GM19463 (cell line): Measurements from ENCODE around the gene SMIM11.
A peak's percentile ranks its signal among the peaks of the same experiment; 100 is the strongest.

ENCODE experiments used
- ATAC-seq: cut with Tn5 transposase; IDR thresholded peaks from one replicate; pipeline ENCODE4 v1.9.1; 2021; ENCODE audit warnings: mild to moderate bottlenecking, moderate library complexity; ENCODE audit not compliant: unreplicated experiment

The SMIM11 gene, protein sequence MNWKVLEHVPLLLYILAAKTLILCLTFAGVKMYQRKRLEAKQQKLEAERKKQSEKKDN

DNA sequence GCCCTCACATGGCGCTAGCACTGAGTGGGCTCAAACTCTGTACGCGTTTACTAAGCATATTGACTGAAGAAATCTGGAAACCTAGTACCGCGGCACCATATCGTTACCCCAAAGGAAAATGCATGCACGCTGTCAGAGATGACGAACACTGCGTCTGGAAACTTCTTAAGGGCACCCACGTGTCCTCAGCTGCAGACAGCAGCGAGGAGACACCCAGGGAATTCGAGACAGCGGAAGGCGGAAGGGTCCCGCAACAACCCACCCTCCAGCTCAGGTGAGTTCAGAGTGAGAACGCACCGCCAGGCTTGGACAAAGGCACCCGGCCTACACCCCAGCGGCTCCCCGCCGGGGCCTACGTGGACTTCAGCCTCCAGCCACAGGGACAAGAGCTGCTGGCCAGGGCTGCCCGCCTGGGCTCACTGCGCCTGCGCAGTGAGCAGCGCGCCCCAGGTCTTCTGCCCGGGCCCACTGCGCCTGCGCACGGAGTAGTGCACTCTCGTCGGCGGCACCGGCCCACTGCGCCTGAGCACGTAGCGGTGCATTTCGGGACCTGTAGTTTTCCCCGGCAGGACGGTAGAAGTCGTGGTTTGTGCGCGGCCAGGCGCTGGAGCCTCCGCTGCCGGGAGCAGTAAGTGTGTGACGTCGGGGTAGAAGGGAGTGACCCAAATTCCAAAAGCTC lies at the start of gene SMIM11:
Gene SMIM11 (plus strand): TSS at position 568 of the 679 bp plus-strand sequence. CDS start 3,998 bp downstream, outside the sequence.
- ATAC-seq: peak; percentile 98

DNA sequence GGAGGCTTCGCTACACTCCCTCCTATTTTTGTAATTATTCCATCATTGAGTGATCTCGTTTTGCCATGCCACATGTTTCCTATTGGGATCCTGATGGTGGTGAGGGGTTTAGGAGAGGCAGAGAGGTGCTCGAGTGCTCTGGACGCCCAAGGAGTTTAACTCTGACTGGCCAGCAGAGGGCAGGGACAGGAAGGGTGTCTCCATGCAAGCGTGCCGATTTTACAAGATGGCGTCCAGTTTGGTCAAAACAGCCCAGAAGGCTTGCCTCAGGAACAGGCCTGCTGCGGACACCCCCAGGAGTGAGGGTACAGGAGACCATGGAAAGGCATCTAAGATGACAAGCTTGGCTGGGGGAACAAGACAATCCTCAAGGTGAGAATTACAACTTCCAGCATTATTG lies 45.3 kb upstream of the SMIM11 start:
- no peak for ATAC-seq

DNA sequence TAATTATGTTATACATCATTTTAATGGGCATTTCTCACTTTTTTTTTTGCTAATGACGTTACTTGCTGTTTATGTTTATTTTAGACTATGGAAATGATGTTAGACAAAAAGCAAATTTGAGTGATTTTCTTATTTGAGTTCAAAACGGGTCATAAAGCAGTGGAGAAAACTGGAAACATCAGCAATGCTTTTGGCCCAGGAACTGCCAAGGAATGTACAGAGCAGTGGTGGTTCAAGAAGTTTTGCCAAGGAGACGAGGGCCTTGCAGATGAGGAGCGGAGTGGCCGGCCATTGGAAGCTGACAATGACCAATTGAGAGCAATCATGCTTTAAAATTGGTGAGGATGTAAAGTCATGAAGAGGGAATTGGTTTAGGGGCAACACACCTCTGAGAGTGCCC lies 43.6 kb upstream of the SMIM11 start:
- ATAC-seq: no peak

DNA sequence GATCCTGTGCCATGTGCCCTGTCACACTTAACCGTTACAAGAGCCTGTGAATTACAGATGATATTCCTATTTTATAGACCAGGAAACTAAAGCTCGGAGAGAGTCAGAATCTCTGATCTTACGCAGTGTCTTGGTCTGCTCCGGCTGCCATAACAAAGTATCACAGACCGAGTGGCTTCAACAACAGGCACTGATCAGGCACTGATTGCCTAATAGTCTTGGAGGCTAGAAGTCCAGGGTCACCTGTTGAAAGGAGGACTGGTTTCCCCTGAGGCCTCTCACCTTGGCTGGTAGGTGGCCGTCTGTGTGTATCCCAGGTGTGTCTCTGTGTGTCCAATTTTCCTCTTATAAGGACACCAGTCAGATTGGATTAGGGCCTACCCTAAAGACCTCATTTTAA lies 43.0 kb upstream of the SMIM11 start:
- no peak for ATAC-seq

DNA sequence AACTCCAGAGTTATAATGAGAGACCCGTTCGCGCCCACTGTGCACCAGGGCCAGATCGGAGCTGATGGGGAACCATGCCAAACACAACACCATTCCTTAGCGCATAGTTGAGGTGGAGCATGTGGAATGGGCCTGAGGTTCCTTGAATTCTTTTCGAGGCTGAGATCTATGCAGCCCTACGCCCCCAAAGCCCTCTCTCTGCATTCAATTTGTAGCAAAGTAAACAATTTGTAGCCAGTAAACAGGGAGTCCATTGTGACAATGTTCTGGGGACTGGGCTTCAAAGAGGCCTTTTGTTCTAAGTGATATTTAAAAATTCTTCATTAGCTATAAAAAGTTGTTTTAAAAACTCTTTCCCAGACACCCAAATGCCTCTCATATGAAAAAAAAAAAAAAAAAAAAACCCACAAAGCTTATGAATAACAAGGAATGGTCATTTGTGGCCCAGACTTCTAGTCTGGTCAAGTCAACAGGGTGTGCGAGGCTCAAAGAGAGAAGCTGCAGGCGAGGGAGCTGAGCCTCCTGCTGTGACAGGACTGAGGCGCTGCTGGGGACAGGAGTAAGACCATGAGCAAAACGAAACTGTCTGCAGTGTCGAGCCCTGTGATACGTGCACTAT lies 42.1 kb upstream of the SMIM11 start:
- no peak for ATAC-seq

DNA sequence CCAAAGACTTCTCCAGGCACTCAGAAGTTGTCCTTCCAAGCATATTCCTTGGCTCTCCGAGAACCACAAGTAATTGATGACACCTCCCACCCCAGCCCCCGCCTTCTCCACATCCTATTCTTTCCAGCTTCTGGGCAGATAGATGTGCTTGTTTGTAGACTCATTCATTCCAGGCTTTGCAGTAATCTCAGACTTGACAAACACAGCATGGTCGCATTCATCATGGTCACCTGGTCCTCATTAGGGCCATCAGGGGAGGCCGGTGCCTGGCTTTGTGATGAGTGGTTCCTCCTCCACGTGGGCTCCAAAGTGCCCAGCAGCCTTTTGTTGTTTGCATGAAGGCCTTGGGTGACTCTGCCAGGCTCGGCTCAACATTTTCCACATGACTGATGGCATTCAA lies 40.0 kb upstream of the SMIM11 start:
- ATAC-seq: no peak

DNA sequence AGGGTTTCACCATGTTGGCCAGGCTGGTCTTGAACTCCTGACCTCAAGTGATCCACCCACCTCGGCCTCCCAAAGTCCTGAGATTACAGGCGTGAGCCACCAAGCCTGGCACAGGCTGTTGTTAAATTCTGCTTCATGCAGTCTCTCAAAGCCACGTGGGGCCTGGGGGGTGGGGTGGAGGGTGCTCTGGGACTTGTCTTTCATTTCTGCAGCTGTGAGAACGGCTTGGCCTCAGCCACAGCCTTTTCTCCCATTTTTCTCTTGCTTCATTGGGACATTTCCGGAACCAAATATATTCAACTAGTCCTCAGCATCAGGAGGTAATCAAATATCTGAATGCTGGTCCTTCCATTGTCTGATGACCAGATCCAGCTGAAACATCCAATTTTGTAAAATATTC lies 39.1 kb upstream of the SMIM11 start:
- ATAC-seq: no peak

DNA sequence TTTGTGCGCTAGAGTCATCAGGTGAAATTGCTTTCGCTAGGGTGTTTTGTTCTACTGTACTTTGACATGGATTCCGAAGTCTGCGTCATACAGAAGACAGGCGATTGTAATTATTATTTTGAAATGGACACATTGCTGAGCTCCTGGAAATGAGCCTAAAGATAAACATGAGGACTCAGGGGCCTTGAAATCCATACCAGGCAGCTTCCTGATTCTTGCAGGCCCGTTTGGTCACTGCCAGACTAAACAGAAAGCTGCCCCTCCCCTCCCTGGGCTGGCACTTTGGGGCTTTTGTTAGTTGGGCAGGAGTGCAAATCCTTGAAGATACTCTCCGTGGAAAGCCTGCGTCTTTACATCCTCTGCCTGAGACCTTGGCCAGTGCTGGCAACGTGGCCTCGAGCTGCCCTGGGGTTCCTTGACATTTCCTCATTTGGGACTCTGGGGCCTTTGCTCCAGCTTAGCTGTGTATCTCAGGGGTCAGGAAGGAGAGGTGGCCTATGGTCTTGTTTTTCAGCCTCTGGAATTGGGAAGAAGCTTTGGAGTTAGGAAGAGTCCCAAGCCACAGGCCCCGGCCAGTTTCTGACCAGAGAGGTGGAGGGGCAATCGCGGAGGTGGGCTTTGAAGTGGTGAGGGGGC lies 38.4 kb upstream of the SMIM11 start:
- no peak for ATAC-seq

DNA sequence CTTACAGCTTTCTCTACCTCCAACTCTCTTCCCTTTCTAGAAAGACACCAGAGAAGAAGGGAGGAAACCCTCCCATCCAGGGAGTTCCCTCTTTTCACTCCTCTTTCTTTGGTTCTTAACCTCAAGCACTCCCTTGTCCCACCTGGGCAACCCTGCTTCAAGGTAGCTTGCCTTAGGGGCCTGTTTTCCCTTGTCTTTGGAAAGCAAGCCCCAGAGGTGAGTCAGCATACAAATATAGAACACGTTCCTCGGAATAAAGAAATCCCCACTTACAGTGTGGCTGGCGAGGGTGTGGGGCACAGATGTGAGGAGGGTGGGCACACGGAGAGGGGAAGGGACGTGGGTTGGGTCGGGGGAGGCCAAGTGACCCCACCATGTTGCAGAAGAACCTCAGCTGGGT lies 37.6 kb upstream of the SMIM11 start:
- no peak for ATAC-seq

DNA sequence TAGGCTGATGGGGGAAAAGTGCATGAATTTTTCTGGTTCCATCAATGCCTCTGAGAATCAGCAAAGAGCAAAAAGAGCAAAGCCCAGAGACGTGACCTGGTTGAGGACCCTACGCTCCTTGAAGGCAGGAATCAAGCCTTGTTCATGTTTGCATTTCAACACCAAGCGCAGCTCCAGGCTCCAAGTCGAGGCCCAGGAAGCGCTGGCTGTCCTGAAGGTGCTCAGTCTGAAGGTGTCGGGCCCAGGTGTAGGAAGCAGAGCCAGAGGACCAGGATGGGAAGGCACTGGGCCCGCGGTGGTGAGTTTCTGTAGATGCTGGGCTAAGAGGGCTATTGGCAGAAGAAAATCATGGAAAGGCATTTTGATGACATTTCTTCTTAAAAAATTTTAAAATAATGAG lies 37.1 kb upstream of the SMIM11 start:
- no peak for ATAC-seq

DNA sequence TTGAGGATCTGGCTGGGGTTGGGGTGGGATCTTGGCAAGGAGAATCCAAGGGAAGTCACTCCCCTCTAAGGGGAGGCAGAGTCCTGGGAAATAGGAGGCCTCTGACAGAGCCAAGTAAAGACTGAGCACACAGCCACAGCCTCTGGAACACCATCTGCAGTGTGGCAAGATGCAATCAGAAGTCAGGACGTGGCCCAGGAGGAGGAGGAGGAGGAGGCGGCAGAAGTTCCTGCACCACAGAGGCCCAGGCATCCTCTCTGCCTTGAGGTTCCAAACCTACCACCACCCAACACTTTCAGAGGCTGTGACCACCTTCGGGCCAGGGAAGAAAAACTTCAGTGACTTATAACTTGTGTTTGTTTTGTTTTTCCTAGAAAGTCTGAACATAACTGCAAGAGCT lies 35.2 kb upstream of the SMIM11 start:
- ATAC-seq: no peak

DNA sequence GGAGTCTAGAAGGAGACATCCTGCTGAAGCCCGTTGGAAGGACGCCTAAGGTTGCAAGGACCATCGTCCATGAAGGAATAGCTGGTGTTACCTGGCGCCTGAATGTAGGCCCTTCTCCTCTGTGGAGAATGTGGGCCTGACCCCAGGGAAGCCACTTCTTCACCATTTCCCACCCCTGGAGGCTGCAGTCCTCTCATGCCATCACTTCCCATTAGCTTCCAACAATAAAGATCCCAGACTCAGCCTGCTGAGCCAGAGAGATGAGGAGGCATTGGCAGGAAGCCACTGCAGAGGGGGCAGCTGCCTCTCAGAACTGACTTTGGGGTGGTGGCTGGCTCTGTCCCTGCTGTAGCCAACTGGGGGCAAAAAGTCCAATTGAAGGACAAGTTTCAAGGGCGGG lies 32.8 kb upstream of the SMIM11 start:
- no peak for ATAC-seq

DNA sequence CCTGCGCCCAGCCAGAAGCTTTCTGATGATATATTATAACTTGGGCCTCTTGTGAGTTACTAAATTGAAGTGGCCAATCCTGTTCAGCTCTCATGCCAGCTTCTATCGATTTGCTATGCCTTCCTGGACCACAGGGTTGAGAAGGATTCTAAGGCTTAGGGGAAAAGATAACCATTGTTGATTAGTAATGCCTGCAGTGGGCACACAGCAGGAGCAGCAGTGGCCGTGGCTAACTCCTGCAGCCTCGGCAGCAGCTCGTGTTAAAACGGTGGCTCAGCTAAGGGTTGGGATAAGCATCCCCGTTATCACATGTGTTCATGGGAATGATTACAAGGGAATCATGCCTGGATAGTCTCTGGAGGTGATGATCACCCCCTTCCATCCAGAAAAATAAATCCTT lies 32.0 kb upstream of the SMIM11 start:
- no peak for ATAC-seq

DNA sequence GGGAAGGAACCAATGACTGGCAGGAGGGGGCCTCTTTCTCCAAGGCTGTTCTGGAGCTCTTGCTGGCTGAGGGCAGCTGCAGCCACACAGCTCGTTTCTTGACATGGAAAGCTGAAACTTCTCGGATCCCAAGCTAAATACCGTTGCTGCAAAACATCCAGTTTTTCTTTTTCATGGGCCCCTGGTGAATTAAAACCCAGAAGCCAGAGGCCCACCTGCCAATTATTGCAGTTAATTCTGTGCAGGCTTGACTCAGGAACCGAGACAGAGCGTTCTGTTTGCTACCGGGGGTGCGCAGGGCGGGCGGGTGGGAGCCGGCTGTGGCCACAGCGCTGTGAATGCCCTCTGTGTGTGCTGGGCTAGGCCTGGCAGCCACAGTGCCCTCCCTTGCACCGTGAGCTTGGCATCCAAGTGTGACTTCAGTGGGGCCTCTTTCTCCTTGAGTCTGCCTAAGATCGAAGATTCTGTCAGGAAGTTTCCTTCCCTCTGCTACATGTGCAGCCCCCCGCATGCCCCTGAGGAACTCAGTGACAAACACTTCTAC lies 31.4 kb upstream of the SMIM11 start:
- no peak for ATAC-seq

DNA sequence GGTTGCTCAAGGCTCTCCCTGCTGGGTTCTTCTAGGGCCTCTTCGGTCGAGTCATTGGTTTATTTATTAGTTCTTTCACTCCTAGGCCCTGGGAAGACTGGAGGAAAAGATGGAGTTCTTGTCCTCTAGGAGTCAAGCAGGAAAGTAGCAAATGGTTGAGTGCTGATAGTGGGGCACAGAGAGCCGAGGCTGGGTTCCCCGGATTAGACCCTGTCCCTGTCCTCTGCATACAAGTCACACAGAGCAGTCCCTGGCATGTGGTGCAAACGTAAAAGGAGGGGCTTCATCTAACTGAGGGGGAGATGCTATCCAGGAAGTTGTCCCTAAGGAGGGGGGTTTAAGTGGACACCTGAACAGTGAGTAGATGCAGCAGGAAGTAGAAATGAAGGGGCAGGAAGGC lies 30.7 kb upstream of the SMIM11 start:
- no peak for ATAC-seq

DNA sequence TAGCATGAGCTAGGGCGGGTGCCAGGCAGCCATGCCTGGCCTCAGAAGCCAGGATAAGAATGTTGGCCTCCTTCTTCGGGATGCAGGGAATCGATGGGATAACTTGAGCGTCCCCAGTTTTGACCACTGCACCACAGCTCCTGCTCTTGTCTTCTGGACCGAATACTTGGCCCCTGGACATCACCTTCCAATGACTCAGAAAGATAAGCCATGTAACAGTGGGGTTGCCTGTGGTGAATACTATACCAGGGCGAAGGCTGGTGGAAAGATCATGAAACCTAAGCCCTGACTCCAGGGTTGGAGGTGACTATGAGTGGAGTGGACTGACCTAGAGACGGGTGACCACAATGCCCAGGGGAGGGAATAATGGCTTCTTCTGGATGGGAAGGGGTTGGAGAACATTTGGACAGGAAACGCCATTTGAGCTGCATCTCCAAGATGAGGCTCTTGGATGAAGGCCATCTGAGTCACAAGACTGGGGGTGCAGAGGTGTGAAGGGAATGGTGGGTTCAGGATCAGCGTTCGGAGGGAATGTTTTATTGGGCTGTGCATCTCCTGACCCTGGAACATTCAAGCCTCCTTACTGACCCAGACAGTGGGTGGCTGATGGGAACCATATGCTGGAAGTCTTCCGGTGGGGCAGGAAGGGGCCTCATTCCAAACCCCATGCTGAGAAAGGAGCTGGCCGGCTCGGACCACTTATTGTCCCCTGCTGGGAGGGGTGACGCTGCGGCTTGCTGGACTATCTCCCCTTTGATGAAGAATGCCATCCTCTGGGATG lies 30.0 kb upstream of the SMIM11 start:
- no peak for ATAC-seq

DNA sequence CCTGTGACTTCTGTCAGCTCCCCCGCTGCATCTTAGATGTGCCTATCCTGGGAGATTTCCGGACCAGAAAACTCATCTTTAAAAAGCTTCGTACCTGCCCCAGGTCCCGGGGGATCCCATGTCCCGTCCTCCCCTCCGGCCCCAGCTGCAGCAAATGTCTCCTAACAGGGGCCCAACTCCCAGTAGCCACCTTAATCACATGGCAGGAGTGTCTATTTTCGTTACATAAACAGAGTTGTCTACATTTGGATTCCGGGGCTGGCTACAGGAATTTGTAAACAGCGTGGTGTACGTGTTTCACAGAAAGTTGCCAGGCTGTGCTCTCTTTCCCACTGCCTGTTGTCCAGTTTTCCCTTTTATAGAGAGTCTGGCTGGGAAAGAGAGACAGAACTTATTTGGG lies 29.4 kb upstream of the SMIM11 start:
- ATAC-seq: no peak

DNA sequence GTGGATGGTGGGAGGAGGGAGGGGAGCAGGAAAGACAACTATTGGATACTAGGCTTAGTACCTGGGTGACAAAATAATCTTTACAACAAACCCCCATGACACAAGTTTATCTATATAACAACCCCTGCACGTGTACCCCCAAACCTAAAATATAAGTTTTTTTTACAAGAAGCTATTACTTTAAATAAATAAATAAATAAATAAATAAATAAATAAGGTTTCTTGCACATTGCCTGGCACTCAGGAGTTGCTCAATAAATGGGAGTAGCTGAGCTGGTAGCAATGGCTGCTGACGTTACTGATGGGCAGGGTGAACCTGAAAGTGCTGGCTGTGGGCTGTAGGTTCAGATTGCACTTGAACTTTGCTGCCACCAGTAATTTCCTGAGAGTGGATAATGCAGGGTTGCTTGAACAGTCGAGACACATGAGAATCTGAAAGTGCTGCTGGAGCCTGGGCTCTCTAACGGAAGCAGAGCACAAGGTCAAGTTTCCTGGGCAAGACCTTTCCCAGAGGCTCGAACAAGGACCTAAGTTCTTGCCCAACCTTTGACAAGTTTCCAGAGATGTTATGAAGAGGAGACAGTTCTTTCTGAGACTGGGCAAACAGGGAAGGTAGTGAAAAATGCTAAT lies 26.3 kb upstream of the SMIM11 start:
- ATAC-seq: no peak

DNA sequence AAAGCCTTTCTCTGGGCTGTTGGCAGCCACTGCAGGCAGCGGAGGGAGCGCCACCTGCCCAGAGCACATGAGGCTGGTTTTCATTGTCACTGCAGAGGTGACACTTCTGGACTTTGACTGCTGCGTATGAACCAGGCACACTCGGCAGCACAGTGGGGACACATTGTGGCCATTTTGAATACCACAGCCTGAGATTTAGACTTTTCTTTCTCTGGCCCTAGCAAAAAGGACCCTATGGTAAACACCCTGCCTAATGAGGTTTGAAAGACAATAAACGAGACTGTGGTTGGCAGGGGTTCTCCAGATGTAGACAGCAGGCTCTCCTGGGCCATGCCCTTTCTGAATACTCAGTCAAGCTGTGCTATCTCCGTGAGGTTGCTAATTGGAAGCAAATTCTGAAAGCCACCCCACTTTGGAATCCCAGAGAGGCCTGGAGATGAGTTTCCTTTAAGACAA lies 23.5 kb upstream of the SMIM11 start:
- peak; percentile 85 for ATAC-seq

DNA sequence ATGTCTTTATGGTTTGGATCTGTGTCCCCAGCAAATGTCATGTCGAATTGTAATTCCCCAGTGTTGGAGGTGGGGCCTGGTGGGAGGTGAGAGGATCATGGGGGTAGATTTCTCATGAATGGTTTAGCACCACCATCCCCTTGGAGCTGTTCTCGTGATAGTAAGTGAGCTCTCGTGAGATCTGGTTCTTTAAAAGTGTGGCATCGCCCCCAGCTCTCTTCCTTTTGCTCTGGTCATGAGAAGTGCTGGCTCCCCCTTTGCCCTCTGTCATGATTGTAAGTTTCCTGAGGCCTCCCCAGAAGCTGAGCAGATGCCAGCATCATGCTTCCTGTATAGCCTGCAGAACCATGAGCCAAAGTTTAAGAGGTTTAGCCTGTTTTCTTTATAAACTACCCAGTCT lies 22.8 kb upstream of the SMIM11 start:
- no peak for ATAC-seq

DNA sequence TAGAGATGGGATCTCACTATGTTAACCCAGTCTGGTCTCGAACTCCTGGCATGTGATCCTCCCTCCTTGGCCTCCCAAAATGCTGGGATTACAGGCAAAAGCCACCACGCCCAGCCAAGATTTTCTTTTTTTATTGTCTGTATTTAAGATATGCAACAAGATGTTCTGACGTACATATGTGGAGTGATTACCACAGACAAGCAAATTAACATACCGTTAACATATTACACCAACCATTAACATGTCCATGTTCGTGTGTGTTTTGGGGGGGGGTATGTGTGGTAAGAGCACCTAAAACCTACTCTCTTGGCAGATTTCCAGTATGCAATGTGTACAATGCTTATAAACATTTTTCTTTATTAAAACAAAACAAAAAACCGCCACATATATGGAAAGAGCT lies 22.1 kb upstream of the SMIM11 start:
- no peak for ATAC-seq
